IMR-90 (cell line): ENCODE data around the gene PRUNE2. TPM values are rescaled to one million over a fixed set of nuclear protein-coding genes. Genes with fewer than 3 reads are reported as not detected.

ENCODE experiments used
- ATAC-seq: fragments of 200-7000 bp; cut with Tn5 transposase; 2 replicates; pipeline ENCODE4 v1.9.1; 2020; ENCODE audit warnings: low read depth, mild to moderate bottlenecking, moderate library complexity
- BruUV-seq: library from RNA; stranded (reverse); fragments of 400-500 nt; replicated peaks from 2 replicates; lab custom pipeline; 2021; lab: Mats Ljungman, UMichigan
- CTCF ChIA-PET: fragments of 300-600 bp; formaldehyde crosslinking; extraction: SDS; loops from one replicate; lab custom pipeline; 2021; ENCODE audit warnings: antibody characterized with exemption; lab: Yijun Ruan, JAX
- POLR2A ChIA-PET: fragments of 300-600 bp; sonication (Branson Sonifier 250); formaldehyde crosslinking; loops from one replicate; lab custom pipeline; 2022; ENCODE audit warnings: antibody characterized with exemption; ENCODE audit not compliant: unreplicated experiment; lab: Charles Lee
- DNase-seq: peaks from one replicate; pipeline ENCODE4 v3.0.0; 2013
- H2AFZ ChIP-seq: replicated peaks from 2 replicates; pipeline ENCODE3; 2013; ENCODE audit warnings: low read length, mild to moderate bottlenecking; ENCODE audit not compliant: poor library complexity
- H2AK5ac ChIP-seq: 2 replicates; pipeline ENCODE4 v1.6.1; 2013; ENCODE audit warnings: low read depth, low read length, inconsistent platforms
- H2AK9ac ChIP-seq: replicated peaks from 2 replicates; pipeline ENCODE3; 2013; ENCODE audit warnings: mild to moderate bottlenecking, low read depth, low read length, moderate library complexity; ENCODE audit not compliant: poor library complexity
- H2BK120ac ChIP-seq: 2 replicates; pipeline ENCODE4 v1.6.1; 2013; ENCODE audit warnings: low read depth, low read length, inconsistent platforms
- H2BK15ac ChIP-seq: 3 replicates; pipeline ENCODE4 v1.6.1; 2013; ENCODE audit warnings: low read depth, low read length, inconsistent platforms
- H2BK20ac ChIP-seq: 2 replicates; pipeline ENCODE4 v1.6.1; 2013; ENCODE audit warnings: low read depth, mild to moderate bottlenecking, inconsistent platforms, low read length, moderate library complexity
- H2BK5ac ChIP-seq: 2 replicates; pipeline ENCODE4 v1.6.1; 2013; ENCODE audit warnings: mild to moderate bottlenecking, low read depth, low read length, inconsistent platforms; ENCODE audit not compliant: poor library complexity, severe bottlenecking
- H3K14ac ChIP-seq: replicated peaks from 2 replicates; pipeline ENCODE4 v1.6.1; 2013; ENCODE audit warnings: low read depth, low read length, inconsistent platforms
- H3K18ac ChIP-seq: 2 replicates; pipeline ENCODE4 v1.6.1; 2013; ENCODE audit warnings: low read depth, low read length, control low read depth
- H3K23ac ChIP-seq: 2 replicates; pipeline ENCODE4 v1.6.1; 2013; ENCODE audit warnings: low read depth, low read length, inconsistent platforms
- H3K27ac ChIP-seq: 2 replicates; pipeline ENCODE4 v1.5.1; 2013; ENCODE audit warnings: mild to moderate bottlenecking, control low read depth, low read length; ENCODE audit not compliant: insufficient read depth
- H3K27me3 ChIP-seq: 2 replicates; pipeline ENCODE4 v1.6.1; 2013; ENCODE audit warnings: low read length; ENCODE audit not compliant: control insufficient read depth, insufficient read depth
- H3K36me3 ChIP-seq: 2 replicates; pipeline ENCODE4 v1.6.1; 2013; ENCODE audit warnings: low read length, mixed read lengths; ENCODE audit not compliant: control insufficient read depth, insufficient read depth
- H3K4ac ChIP-seq: 2 replicates; pipeline ENCODE4 v1.6.1; 2013; ENCODE audit warnings: low read depth, low read length, inconsistent platforms
- H3K4me1 ChIP-seq: 2 replicates; pipeline ENCODE4 v1.6.1; 2013; ENCODE audit warnings: low read length, mixed read lengths; ENCODE audit not compliant: control insufficient read depth, insufficient read depth
- H3K4me2 ChIP-seq: 2 replicates; pipeline ENCODE4 v1.6.1; 2013; ENCODE audit warnings: low read depth, mild to moderate bottlenecking, control low read depth, low read length, moderate library complexity
- H3K4me3 ChIP-seq: 2 replicates; pipeline ENCODE4 v1.5.1; 2013; ENCODE audit warnings: low read depth, mild to moderate bottlenecking, control low read depth, low read length, moderate library complexity; ENCODE audit not compliant: insufficient read depth
- H3K56ac ChIP-seq: 2 replicates; pipeline ENCODE4 v1.6.1; 2013; ENCODE audit warnings: low read length, inconsistent platforms; ENCODE audit not compliant: insufficient read depth; ENCODE audit errors: extremely low read depth
- H3K79me1 ChIP-seq, 2 experiments: 2 replicates each; pipeline ENCODE4 v1.6.1; 2013; ENCODE audit warnings: low read length in 2 of 2, inconsistent platforms in 1 of 2, low read depth in 1 of 2
- H3K9ac ChIP-seq: 2 replicates; pipeline ENCODE4 v1.6.1; 2013; ENCODE audit warnings: low read depth, low read length, control low read depth
- H3K9me1 ChIP-seq: 2 replicates; pipeline ENCODE4 v1.6.1; 2013; ENCODE audit warnings: low read length, inconsistent platforms; ENCODE audit not compliant: insufficient read depth
- H3K9me3 ChIP-seq: 2 replicates; pipeline ENCODE4 v1.6.1; 2013; ENCODE audit warnings: low read length; ENCODE audit not compliant: control insufficient read depth, insufficient read depth
- H4K20me1 ChIP-seq: 2 replicates; pipeline ENCODE4 v1.6.1; 2013; ENCODE audit warnings: low read length, inconsistent platforms; ENCODE audit not compliant: insufficient read depth
- H4K5ac ChIP-seq: 2 replicates; pipeline ENCODE4 v1.6.1; 2013; ENCODE audit warnings: mild to moderate bottlenecking, low read depth, low read length, control low read depth
- H4K8ac ChIP-seq, 2 experiments: 2 replicates each; pipeline ENCODE4 v1.6.1; 2013; ENCODE audit warnings: low read depth in 2 of 2, low read length in 2 of 2, control low read depth in 1 of 2, inconsistent platforms in 1 of 2
- H4K91ac ChIP-seq: 2 replicates; pipeline ENCODE4 v1.6.1; 2013; ENCODE audit warnings: low read depth, low read length, inconsistent platforms; ENCODE audit not compliant: insufficient read depth
- MAFK ChIP-seq: IDR thresholded peaks from 2 replicates; pipeline ENCODE4 v1.6.1; 2012; ENCODE audit warnings: low read depth, low read length, improper control_type of control experiment
- RCOR1 ChIP-seq: IDR thresholded peaks from 2 replicates; pipeline ENCODE4 v1.6.1; 2012; ENCODE audit warnings: mild to moderate bottlenecking, low read length, improper control_type of control experiment; ENCODE audit not compliant: insufficient replicate concordance
- WGBS, 2 experiments: methylation state at CpG; one replicate each; pipeline versions ENCODE4 v1.1.5 to v1.1.7; 2013; ENCODE audit warnings: missing lambda C conversion rate in 2 of 2; ENCODE audit not compliant: insufficient read length in 1 of 2; ENCODE audit errors: extremely low coverage in 2 of 2; 5-methylcytosine and 5-hydroxymethylcytosine counted together
- dilution Hi-C: fragments of 300-500 bp; cut with HindIII; formaldehyde crosslinking; loops from one replicate; pipeline ENCODE4 v1.14.3; 2018; ENCODE audit warnings: low sequenced_read_pairs; ENCODE audit not compliant: unreplicated experiment
- in situ Hi-C: fragments of 300-500 bp; cut with MboI; formaldehyde crosslinking; loops from 3 replicates; pipeline ENCODE4 v1.14.3; 2019; ENCODE audit warnings: low sequenced_read_pairs, inconsistent platforms, mixed read lengths
- intact Hi-C: fragments of 100-400 bp; cut with micrococcal nuclease; formaldehyde crosslinking; loops from 2 replicates; pipeline ENCODE4 v1.10.0; 2022
- polyA plus RNA-seq, 3 experiments: library from polyadenylated mRNA; depleted of rRNA; stranded (reverse); fragments of >200 nt; gene quantifications; 2 replicates each; pipeline ENCODE4 v1.2.3, GENCODE V29; 2012; ENCODE audit warnings: low replicate concordance in 1 of 3
- total RNA-seq: library from RNA; depleted of rRNA; stranded (reverse); fragments of >200 nt; gene quantifications from 2 replicates; pipeline ENCODE4 v1.2.3, GENCODE V29; 2012

Gene PRUNE2
- total and polyA plus RNA-seq, 2 of the 4 experiments (the other 2 are of a cell fraction): 0.70 to 1.6 TPM

GRCh38 chr9:76608575-76609273 is 297.2 kb downstream of the PRUNE2 start:
- H2AK9ac ChIP-seq: no peak overlapping the region
- no peaks in the 10 kb centered on the region for H3K36me3 ChIP-seq
- no peak for ATAC-seq
- no peak overlapping the region for H3K18ac ChIP-seq
- no peak overlapping the region for H2AK5ac ChIP-seq
- POLR2A ChIA-PET: no interaction called here
- no peak overlapping the region for H3K4me3 ChIP-seq
- H3K23ac ChIP-seq: no peak overlapping the region
- dilution Hi-C loops (no loop called here), intact Hi-C loops (no loop called here), in situ Hi-C loops (no loop called here)
- no peaks in the 10 kb centered on the region for H4K20me1 ChIP-seq
- no peak overlapping the region for H3K14ac ChIP-seq
- H2BK120ac ChIP-seq: no peak overlapping the region
- H4K8ac ChIP-seq: no peak overlapping the region
- WGBS, 2 experiments: 100% methylated on average over 1 of the region's 4 CpGs; no CpG with 5 or more reads in 1 of the 2 experiments
- H3K4me2 ChIP-seq: no peak overlapping the region
- no peak overlapping the region for H2AFZ ChIP-seq
- H3K4ac ChIP-seq: no peak overlapping the region
- H3K79me1 ChIP-seq: no peaks in the 10 kb centered on the region
- H4K5ac ChIP-seq: no peak overlapping the region
- peaks cover 4% of the 10 kb centered on the region; the same call in 1 of the 2 replicates for H3K27me3 ChIP-seq
- CTCF ChIA-PET: interaction anchor here (0.6 kb wide), 1 partner anchor 1448 kb away, joined by 4 read pairs; no protein-coding TSS in a partner anchor
- H2BK20ac ChIP-seq: no peak overlapping the region
- no peaks in the 10 kb centered on the region for H3K9me1 ChIP-seq
- no peak overlapping the region for H3K56ac ChIP-seq
- no TSS peak for BruUV-seq
- H4K91ac ChIP-seq: no peak overlapping the region
- DNase-seq: no peak
- no peak overlapping the region for H2BK15ac ChIP-seq
- no peak for TF ChIP-seq RCOR1
- peak; percentile 29; the same call in 1 of the 2 replicates for TF ChIP-seq MAFK
- H3K9me3 ChIP-seq: no peaks in the 10 kb centered on the region
- no peaks in the 10 kb centered on the region for H3K4me1 ChIP-seq
- no peak overlapping the region for H3K9ac ChIP-seq
- H2BK5ac ChIP-seq: no peak overlapping the region
- H3K27ac ChIP-seq: no peak overlapping the region
